Stimulated activated CD8-positive, alpha-beta memory T cell treated with anti-CD3 and anti-CD28 coated beads, Interleukin-7, amount 100 ng/mL, for 24 hours (primary cell): ENCODE data around the gene PKIB.
"Not testable (repeated sequence)": the region's sequence is repeated elsewhere in the genome, so short reads cannot be mapped to it uniquely, and the experiment has no call there.

ENCODE experiments used
- DNase-seq: peaks from one replicate; pipeline ENCODE4 v3.0.0-alpha.2; 2020; ENCODE audit warnings: low read depth

PKIB gene

DNA sequence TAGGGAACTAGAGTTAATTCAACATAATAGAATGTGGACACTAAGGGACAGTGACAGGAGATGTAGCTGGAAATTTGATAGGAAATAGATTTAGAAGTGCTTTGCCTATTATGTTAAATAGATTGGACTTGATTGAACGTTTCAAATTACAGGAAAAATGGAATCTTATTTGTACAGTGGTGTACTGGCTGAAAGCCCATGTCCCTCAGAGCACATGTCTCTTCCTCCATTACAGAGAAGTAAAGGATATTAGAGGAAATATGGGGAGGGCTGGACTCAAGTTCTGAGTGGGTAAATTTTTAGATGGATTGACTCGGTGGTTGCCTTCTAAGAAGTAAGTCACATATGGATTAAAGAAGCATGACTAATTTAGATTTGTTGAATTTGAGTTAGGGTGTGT, 11.4 kb downstream of the PKIB start:
- DNase-seq: no peak

DNA sequence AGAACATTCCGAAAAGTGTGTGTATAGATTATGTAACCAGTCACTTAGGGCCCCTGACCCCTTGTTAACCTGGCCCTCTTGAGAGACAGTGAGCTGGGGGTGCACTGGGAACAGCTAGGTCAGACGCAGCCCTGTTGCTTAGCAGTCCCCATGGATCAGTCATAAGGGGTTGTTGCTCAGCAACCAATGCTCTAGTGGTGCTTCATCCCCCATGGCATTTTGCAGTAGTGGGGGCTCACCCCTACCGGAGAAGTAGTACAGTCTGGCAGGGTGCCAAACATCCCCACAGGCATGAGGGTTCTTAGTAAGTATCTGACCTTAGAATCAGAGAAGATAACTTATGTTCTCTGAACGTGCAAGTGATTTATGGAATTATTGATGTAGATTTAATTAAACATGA, 12.3 kb downstream of the PKIB start:
- DNase-seq: no peak

DNA sequence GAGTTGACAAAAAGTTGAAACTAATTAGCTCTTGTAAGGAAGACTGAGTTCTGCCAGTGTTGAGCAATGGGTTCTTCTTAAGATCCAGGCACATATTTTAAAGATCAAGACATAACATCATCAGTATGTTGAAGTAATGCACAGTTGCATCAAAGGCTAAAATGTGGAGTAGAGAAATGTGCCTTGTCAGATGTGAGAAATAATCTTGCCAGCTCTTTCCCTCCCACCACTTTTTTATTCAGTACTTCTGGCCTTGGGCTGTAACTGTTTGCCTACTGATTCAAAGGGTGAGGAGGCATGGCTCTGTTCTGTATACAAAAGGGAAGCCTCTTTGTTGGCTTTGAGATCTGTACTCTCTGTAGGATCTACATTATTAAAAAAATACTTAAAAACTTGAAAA, 13.1 kb downstream of the PKIB start:
- DNase-seq: no peak

DNA sequence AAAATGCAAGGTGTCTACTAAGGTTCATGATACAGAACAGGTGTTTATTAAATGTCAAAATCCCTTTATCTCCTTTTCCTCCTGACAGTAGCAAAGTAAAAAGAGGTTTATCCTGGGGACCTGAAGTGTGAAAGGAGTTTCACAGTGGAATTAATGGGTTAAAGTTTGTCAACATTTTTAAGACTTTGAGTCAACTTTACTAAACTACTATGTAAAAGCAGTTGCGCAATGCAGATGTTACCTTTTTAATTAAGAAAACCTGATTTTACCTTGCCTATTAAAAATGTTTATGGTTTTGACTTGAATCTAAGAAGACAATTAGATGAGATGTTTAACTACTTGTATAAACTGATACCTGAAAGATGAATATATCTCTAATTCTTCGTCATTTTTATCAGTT, 14.6 kb downstream of the PKIB start:
- no peak for DNase-seq

DNA sequence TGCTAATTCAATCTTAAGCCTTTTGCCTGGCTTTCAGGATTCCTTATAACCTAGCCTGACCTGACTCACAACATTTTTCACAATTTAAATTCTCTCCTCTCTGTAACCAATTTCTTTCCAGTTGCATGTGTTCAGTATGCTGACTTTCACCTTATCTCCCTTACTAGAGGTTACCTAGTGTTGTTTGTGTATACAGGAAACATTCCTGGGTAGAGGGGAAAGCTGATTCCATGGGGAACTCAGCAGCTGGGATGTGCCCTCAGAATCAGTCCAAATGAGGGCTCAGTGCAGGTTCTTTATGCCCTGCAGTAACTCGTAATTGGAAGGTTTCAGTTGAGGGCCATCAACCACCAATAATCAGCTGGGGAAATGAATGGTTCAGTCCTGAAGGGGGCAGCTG, 18.5 kb downstream of the PKIB start:
- no peak for DNase-seq

DNA sequence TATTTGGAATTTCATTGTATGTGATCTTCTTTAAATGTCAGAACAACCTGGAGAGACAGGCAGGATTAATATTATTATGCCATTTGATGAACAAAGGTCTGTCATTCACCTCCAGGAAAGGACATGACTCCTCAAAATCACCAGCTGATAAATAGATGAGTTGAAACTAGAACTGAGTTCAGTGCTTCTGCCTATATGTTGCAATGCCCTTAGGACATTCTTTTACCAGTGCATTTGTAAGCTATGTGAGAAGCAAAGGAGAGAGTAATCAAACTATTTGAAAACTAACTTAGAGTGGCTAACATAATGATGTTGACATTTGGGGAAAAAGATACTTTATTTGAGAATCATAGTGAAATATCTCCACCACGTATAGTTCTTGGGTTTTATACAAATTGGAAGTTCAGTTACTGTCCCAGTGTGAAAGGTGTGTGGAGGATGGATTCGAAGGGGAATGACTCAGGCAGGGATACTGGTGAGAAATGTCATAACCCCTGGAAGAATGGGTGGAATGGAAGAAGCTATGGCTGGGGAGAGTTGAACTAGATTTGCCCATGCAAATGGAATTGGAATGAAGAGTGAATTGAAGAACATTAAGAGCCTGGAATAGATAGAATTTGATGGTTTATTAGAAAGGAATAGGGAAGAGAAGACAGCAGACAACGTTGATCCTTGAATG, 21.5 kb downstream of the PKIB start:
- DNase-seq: no peak

DNA sequence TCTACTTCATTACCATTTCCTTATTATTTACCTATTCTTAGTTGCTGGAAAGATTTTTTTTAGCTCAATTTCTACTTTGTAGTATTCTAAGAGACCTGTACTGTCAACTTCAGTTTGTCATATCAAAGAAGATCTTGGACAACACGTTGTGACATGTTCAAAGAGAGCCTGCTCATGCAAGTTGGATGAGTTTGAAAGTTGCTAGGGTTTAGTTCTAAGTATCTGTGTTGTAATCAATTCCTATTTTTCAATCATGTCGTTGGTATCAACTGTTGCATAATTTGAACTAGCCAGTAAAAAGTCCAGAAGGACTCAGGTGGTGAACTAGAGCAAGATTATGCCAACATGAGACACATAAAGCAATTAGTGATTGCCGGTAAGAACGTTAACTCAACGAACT, 30.2 kb downstream of the PKIB start:
- DNase-seq: no peak

DNA sequence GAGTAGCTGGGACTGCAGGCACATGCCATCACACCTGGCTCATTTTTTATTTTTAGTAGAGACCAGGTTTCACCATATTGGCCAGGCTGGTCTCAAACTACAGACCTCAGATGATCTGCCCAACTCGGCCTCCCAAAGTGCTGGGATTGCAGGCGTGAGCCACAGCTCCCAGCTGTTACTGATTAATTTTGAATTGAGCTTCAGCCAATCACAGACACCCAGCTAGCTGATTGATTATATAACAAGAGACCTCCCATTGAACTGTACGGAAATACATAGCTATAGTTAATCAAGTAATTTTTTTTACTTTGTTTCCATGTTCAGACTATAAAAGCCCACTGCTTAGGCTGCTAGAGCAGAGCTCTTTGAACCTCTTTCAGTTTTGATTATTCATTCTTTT, 31.6 kb downstream of the PKIB start:
- no peak for DNase-seq

DNA sequence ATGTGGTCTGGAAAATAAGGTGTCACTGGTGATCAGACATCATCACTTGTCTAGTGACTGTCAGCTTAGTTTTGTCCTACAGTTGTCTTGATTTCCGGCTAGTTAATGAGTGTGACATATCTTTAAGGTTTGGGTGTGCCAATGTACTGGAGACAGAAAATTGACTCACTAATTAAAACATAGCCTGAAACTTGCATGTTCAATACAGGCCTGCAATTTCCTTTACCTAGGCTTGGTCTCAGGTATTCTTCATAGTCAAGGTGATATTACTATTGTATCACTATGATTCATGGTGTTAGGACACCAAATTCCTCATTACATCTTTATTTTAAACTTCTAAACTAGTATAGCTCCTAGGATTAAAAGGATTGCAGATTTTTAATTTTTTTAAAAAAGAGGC, 32.4 kb downstream of the PKIB start:
- not testable (repeated sequence) for DNase-seq

DNA sequence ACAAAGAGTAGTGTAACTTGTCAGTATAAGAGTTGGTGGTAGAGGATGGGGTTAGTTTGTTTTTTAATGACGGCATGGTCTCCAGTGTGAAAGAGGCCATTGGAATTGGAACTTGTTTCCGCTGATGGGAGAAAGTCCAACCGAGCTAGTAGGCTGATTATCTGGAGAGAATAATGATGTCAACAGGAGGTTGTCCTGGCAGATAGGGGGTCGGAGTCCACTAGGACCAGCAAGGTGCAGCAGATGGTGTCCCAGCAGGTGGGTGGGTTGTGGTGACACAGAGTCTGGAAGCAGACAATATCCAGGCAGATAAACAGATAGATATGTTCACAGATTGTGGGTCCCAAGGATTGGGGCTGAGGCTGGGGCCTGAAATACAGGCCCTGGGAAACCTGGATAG, 35.1 kb downstream of the PKIB start:
- no peak for DNase-seq

DNA sequence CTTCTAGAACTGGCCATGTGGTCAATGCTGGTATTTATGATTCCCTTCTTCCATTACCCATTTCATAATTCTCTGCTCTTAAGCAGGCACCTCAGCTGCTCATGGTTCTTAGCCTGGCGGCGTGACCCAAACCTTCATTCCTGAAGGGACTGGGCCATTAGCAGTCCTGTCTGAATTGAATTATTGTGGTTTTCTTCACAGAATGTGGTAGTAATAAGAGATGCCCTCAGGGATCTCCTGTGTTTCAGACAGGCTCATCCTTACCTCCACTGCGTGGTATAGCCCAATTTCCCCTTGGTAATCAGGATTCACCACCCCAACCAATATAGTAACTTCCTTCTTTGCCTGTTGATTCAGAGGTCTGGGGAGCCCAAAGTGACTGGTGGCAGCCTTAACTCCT, 37.6 kb downstream of the PKIB start:
- no peak for DNase-seq

DNA sequence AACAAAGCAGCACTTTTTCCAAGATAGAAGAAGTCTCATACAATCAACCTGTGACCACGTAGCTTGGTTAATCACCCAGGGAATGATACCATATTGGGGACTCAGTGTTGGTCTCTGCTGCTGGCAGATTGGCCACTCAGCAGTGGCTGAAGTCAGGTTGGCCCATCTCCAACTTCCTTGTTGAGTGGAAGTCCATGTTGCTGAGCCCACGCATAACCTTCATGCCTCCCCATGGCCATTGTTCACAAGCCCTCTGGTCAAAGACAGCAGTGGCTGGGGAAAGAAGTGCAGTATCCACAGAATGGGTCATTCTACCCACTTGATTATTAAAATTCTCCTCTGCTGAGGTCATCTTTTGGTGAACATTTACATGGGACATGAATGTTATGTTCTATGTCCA, 38.5 kb downstream of the PKIB start:
- DNase-seq: no peak

DNA sequence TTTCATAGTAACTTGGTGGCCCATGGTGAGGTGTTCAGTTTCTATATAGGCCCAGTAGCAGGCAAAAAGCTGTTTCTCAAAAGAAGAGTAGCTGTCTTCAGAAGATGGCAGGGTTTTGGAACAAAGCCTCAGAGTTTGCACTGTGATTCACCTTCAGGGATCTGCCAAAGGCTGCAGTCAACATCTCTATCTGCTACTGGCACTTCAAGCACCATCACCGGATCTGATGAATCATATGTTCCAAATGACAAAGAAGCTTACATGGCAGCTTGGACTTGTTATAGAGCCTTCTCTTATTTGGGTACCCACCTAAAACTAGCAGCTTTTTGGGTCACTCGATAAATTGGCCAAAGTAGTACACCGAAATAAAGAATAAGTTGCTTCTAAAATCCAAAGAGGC, 39.5 kb downstream of the PKIB start:
- no peak for DNase-seq

DNA sequence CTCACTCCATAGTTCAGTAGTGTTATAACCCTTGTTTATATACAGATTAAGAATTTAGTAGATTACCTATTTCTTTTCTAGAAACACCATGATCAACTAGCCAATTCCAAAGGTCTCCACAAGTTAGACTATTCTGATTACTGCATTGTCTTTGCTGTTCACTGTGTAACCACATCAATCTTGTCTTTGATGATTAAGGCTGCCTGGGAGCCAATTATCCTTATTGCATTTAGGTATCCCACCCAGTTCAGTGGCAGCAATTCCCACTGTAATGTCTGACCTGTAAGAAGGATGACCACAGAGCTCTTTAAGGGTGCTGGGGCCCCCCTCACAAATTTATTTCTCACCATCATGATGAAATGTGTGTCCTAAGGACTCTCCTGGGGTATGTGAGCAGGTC, 40.2 kb downstream of the PKIB start:
- no peak for DNase-seq

DNA sequence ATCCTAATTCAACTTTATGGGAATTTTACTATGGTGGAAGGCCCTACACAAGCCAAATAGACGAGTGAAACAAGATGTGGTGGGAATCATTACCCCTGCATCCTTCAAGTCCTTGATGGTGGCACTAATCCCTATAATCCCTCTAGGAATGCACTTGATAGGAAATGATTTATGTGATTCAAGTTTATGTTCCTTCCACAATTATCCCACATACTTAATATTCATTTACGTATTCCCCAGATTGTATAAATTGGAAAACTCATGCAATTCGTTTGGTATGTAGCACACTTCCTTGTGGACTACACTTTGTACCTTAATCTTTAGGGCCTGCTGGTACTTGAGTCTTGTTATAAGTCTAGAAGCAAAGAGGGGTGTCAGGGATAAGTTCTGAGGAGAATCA, 40.8 kb downstream of the PKIB start:
- no peak for DNase-seq

DNA sequence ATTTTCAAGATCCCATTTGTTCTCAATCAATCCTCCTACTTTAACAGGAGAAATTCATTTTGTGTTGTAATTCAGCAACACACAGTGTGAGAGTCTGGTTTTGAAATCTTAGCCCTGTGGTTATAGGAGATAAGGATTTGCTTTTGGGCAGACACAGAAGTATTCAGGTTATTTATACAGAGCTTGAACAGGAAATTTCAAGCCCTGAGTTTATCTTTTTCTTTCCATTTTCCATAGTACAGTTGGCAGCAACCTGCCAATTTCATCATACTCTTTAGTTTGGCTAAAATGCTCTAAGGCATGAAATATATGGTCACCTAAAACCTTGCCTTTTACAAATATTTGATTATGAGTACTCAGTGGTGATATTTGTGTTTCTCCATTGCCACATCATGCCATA, 41.4 kb downstream of the PKIB start:
- no peak for DNase-seq

DNA sequence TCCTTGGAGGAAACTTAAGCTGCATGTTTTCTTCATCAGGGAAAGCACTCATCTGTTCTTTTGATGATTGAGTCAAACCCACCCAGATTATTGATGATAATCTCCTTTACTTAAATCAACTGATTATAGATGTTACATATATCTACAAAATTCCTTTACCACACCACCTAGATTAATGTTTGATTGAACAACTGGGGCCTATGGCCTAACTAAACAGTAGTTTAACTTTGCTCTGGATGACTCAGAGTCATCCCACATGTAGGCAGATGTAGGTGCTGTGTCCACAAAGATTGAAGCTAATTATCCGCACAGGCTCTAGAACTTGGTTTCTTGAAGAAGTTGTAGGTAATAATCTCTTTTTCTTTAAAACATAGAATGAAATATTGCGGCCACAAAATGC, 42.2 kb downstream of the PKIB start:
- DNase-seq: no peak

DNA sequence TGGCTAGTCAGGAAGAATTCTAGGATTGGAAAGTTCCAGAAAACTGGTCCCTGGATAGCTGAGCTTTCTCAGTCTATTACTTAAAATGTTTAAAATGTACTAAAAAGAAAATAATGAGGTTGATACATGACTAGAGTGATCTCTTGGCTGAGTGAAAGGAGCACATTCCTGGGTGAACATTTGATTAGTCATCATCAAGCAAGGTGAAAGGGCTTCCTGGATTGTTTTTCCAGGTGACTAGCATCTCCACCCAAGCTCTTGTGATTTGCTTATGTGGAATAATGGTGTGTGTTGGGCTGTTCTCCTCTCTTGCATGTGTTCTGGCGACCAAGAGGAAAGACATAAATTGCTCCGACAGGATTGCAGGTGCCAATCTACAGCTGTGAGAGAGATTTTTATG, 42.9 kb downstream of the PKIB start:
- no peak for DNase-seq

DNA sequence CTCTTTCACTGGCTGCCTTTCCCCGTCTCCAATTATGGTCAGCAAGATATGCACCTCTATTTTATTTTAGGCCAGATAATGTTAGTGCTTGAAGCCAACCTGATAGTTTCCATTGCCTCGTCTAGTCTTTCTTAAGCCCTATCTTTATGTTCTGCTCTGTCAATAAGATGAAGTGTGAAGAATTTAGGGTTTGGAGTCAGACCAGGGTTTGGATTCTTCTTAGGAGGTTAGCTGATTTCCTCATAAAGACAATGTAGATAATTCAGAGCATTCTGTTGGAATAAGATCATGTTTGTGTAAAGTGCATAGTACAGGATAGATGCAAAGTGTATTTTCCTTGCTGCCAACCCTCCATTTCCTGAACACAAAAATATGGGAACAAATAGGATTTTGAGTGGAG, 43.8 kb downstream of the PKIB start:
- no peak for DNase-seq

DNA sequence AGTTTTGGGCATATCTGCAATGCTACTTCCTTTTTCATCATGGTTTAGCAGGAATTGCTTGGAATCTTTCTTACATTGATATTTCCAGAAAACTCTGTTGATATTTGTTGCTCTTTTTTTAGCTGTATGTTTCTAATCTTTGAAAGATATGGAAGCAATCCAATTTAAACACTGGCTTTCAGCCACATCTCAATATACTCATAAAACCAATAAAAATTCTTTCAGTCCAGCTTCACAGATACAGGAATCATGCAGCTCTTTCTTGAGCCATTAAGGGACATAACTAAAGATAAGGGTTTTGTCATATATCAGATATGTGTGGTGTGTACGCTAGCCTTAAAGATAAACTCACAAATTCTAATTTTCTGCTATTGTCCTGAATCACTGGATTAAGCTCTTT, 47.4 kb downstream of the PKIB start:
- DNase-seq: no peak

DNA sequence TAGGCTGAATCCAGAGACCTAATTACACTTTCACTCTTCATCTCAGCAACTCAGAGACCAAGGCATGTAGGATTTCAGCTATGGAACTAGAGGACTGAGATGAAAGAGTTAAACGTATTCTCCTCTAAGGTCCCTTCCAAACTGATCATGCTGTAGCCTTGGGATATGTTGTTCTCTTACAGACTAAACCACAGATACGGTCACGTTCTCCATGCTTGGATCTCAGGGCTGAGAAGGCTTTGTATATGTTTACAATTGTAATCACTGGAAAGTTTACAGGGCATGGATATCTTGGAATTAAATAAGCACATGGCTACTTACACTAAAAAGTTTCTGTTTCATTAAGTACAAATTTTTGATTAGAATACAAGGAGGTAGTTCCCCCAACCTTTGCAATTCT, 50.1 kb downstream of the PKIB start:
- no peak for DNase-seq

DNA sequence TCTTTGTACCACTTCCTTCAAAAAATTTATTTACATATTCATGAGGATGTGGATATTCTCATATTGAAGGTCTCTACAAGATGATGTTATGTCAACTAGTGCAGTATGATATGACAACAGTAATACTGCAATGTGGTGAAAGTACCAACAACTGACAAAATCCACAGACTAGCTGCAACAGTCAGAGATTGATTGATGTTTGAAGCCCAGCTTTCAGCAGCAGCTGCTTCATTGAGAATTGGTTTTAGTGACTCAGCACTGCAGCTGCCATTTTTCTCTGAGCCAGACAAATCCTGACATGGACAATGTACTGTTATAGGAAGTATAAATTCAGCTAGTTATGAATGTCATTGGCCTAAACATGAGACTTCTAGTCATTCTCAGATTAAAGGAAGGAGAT, 53.8 kb downstream of the PKIB start:
- no peak for DNase-seq

DNA sequence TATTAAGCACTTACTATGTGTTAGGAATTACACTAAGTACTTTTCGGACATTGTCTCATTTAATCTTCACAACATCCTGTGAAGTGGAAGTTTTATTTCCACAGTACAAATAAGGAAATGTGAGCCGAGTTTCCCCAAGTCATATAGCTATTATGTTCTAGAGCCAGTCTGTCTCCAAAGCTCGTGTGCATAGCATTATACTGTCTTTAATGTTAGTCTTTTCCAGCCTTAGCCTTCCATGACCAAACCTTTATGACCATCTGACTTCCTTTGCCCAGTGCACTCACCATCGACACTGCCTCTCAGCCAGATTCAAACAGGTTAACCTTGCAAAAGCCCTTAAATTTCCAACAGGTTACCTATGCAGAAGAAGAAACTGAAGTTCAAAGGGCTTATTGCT, 55.7 kb downstream of the PKIB start:
- DNase-seq: no peak

DNA sequence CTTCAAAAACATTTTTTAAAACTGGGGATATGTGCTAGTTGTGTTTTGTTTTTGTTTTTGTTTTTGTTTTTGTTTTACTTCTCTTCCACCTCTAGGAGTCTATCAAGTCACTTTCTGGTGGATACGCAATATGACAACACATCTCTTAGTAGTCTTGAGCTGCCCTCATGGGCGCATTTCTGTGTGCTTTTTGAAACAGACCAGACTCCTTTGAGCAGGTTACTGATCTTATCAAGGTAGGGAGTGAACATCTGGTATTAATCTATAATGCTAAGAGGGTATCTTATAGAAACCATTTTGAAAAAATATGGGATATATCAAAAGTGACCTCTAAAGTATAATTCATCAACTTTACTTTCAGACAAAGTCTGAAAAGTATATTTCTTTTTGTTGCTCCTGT, 56.2 kb downstream of the PKIB start:
- no peak for DNase-seq

DNA sequence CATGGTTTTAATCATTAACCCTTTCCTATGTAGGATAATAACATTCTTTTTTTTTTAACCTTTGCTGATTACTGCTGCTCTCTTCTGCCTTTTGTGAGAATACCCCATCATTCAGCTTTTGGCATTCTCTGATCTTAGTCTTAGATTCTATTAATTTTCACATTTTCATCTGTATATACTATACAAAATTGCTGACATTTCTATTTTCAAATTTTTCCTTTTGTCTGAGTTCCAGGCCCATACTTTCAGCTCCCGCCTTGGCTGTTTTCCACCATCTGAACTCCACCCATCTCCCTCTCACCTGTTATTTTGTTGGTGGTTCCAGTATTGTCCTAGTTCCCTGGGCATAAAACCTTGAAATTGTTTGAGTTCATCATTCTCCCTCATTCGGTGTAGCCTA, 59.2 kb downstream of the PKIB start:
- no peak for DNase-seq
